Transverse colon (tissue), 4 donors: Measurements from ENCODE around the gene TBC1D2B. TPM values are rescaled to one million over a fixed set of nuclear protein-coding genes. Genes with fewer than 3 reads are reported as not detected.

Experiments used
- DNase-seq: peaks from one replicate; pipeline ENCODE4 v3.0.0-alpha.2; 2019
- H3K27ac ChIP-seq, 4 donors: fragments of 200-600 bp; sonication (generic); 2 replicates each; pipeline ENCODE4 v1.5.1; 2016 to 2018; ENCODE audit warnings: inconsistent platforms in 4 of 4
- H3K27me3 ChIP-seq: fragments of 200-600 bp; sonication (generic); 2 replicates; pipeline ENCODE4 v1.5.1; 2017; ENCODE audit warnings: inconsistent platforms
- H3K36me3 ChIP-seq, 4 donors: fragments of 200-600 bp; sonication (generic); 2 replicates each; pipeline ENCODE4 v1.5.1; 2017 to 2019; ENCODE audit warnings: inconsistent platforms in 4 of 4
- H3K4me1 ChIP-seq, 4 donors: fragments of 200-600 bp; sonication (generic); 2 replicates each; pipeline ENCODE4 v1.5.1; 2017 to 2020; ENCODE audit warnings: inconsistent platforms in 4 of 4
- H3K4me3 ChIP-seq, 4 donors: fragments of 200-600 bp; sonication (generic); 1 replicate in 1 of 4; 2 replicates in 3 of 4; pipeline versions ENCODE4 v1.5.1 to v1.6.1; 2017 to 2019; ENCODE audit warnings: inconsistent platforms in 4 of 4
- H3K9me3 ChIP-seq, 2 donors: fragments of 200-600 bp; sonication (generic); 2 replicates each; pipeline ENCODE4 v1.5.1; 2017 to 2019; ENCODE audit warnings: inconsistent platforms in 2 of 2
- EP300 ChIP-seq: sonication (generic); formaldehyde crosslinking; IDR thresholded peaks from one replicate; pipeline ENCODE4 v1.6.1; 2017; ENCODE audit warnings: antibody characterized with exemption, low read depth
- POLR2A ChIP-seq: fragments of 450-650 bp; IDR thresholded peaks from one replicate; pipeline ENCODE4 v1.6.1; 2016; ENCODE audit warnings: antibody characterized with exemption, mild to moderate bottlenecking, moderate library complexity
- POLR2AphosphoS5 ChIP-seq, 3 donors: sonication (generic); formaldehyde crosslinking; IDR thresholded peaks; one replicate each; pipeline ENCODE4 v1.6.1; 2016; ENCODE audit warnings: antibody characterized with exemption in 3 of 3
- WGBS, 2 donors: methylation state at CpG; one replicate each; pipeline ENCODE4 v1.1.5; 2018; ENCODE audit warnings: low coverage in 1 of 2; 5-methylcytosine and 5-hydroxymethylcytosine counted together
- in situ Hi-C, 4 donors: fragments of 200-750 bp; cut with MboI; loops; one replicate each; pipeline versions ENCODE4 v1.15.0 to v1.15.1; 2017; ENCODE audit warnings: low sequenced_read_pairs in 3 of 4, low pct_ligation_motif_present in 1 of 4, low pct_unique_long_range_greater_than_20kb in 1 of 4
- intact Hi-C: fragments of 100-400 bp; cut with DNase I; formaldehyde crosslinking; loops from one replicate; pipeline ENCODE4 v1.15.1; 2023; ENCODE audit warnings: low total_unique reads
- total RNA-seq, 4 donors: library from RNA; depleted of rRNA; stranded (reverse); fragments of >200 nt; gene quantifications; one replicate each; pipeline ENCODE4 v1.1.0, GENCODE V29; 2016
- TF ChIP-seq, protein P1 (sequence below), 5 experiments: fragments of 200-600 bp in 3 of 5; fragments of 450-650 bp in 2 of 5; sonication (generic) in 3 of 5; IDR thresholded peaks; 1 replicate in 2 of 5; 2 replicates in 3 of 5; pipeline ENCODE4 v1.5.1; 2016 to 2017; ENCODE audit warnings: antibody characterized with exemption in 5 of 5, inconsistent platforms in 3 of 5, mild to moderate bottlenecking in 2 of 5, moderate library complexity in 1 of 5

The TBC1D2B gene
- total RNA-seq, 4 donors from 2014 or later = 40.4 to 62.6 (median 53.8) TPM

DNA sequence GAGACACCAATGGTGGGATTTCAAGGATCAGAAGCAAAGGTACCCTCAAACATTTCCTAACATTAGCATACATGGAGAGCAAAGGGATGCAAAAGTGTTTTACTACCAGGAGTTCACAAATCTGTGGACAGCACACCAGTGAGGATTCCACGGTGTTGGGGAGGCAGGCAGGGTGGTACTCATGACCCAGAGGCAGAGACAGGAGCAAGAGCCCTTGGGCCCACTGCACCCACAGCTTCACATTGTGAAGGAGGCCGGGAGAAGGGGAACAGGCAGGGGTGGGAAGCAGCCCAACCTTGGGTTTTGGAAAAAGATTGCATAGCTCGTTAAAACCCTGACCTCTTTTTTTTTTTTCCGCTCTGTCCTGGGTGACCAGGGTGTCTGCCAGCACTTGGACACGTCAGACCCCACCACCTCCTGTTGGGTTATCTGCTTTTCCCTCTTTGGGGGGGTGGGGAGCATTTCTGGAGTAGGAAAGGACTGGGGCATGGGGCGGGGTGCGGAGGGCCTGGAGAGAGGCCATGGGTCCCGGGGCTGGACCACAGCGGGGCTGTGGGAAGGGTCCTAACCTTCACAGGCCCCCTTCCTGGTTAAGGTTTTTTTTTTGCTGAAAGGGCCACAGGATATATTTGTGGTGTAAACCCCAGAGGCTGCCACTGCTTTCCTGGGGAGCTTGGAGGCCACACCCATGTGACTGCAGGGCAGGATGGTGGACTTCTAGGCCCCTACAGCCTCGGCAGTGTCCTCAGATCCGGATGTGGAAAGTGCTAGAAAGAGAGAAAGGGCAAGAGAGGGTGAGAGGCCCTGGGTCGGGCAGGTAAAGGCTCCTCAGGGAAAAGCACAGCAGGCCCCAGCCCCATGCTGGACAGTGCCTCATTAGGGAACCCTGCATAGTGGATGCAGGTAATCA lies 27.3 kb upstream of the TBC1D2B start:
- H3K4me3 ChIP-seq = no peak overlapping the region
- TF ChIP-seq POLR2A (no peak), POLR2AphosphoS5 (IDR thresholded peaks at IDR 0.05) (no peak), EP300 (no peak)
- TF ChIP-seq, protein P1, sequence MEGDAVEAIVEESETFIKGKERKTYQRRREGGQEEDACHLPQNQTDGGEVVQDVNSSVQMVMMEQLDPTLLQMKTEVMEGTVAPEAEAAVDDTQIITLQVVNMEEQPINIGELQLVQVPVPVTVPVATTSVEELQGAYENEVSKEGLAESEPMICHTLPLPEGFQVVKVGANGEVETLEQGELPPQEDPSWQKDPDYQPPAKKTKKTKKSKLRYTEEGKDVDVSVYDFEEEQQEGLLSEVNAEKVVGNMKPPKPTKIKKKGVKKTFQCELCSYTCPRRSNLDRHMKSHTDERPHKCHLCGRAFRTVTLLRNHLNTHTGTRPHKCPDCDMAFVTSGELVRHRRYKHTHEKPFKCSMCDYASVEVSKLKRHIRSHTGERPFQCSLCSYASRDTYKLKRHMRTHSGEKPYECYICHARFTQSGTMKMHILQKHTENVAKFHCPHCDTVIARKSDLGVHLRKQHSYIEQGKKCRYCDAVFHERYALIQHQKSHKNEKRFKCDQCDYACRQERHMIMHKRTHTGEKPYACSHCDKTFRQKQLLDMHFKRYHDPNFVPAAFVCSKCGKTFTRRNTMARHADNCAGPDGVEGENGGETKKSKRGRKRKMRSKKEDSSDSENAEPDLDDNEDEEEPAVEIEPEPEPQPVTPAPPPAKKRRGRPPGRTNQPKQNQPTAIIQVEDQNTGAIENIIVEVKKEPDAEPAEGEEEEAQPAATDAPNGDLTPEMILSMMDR (IDR thresholded peaks at IDR 0.05) = no peak
- 79% methylated on average over 12 of the region's 12 CpGs; no CpG with 5 or more reads in 1 of the 2 donors for WGBS, 2 donors
- H3K27me3 ChIP-seq = no peaks in the 10 kb centered on the region
- peaks cover 0 to 16% (median 3%) of the 10 kb centered on the region in 4 donors for H3K4me1 ChIP-seq
- intact Hi-C loops = loop anchor here (5.0 kb wide), 2 partner anchors 103 to 138 kb away; no protein-coding TSS in a partner anchor
- in situ Hi-C loops = loop anchor here (5.0 to 25.0 kb wide), 5 partner anchors 100 to 143 kb away; partner anchors contain the start of gene ACSBG1 (in 1 of the 4)
- no peak overlapping the region for H3K27ac ChIP-seq
- no peaks in the 10 kb centered on the region for H3K36me3 ChIP-seq
- DNase-seq = peak; percentile 12
- no peaks in the 10 kb centered on the region for H3K9me3 ChIP-seq

DNA sequence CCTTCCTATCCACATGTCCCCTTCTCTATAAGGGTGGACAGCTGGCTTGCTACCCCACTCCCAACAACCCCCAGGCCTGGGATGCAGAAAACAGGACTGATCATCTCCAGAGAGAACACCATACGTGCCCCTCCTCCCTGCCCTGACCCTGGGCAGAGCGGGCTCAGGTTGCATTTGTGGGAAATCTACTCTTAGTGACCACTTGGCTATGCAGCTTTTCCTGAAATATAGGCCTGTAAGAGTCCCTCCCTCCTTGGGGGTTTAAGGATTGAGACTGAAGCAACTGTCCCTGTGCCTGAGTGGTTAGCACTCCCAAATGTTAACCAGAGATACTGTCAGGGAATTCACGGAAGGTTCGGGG lies 26.6 kb upstream of the TBC1D2B start:
- no peaks in the 10 kb centered on the region for H3K27me3 ChIP-seq
- no peak for DNase-seq
- in situ Hi-C loops (loop anchor here in 2 of 4 donors (10.0 to 25.0 kb wide), 3 partner anchors 99 to 139 kb away; partner anchors contain the start of gene ACSBG1 (in 1 of the 2)), intact Hi-C loops (no loop called here)
- WGBS, 2 donors = 79 to 95% methylated on average over 2 to 4 of the region's 4 CpGs
- peaks cover 0 to 16% (median 3%) of the 10 kb centered on the region in 4 donors for H3K4me1 ChIP-seq
- no peak overlapping the region for H3K4me3 ChIP-seq
- no peaks in the 10 kb centered on the region for H3K9me3 ChIP-seq
- no peak for TF ChIP-seq POLR2AphosphoS5 (IDR thresholded peaks at IDR 0.05)
- TF ChIP-seq, protein P1 (IDR thresholded peaks at IDR 0.05) = no peak
- no peak for TF ChIP-seq POLR2A
- no peak for TF ChIP-seq EP300
- H3K27ac ChIP-seq = no peak overlapping the region
- no peaks in the 10 kb centered on the region for H3K36me3 ChIP-seq

DNA sequence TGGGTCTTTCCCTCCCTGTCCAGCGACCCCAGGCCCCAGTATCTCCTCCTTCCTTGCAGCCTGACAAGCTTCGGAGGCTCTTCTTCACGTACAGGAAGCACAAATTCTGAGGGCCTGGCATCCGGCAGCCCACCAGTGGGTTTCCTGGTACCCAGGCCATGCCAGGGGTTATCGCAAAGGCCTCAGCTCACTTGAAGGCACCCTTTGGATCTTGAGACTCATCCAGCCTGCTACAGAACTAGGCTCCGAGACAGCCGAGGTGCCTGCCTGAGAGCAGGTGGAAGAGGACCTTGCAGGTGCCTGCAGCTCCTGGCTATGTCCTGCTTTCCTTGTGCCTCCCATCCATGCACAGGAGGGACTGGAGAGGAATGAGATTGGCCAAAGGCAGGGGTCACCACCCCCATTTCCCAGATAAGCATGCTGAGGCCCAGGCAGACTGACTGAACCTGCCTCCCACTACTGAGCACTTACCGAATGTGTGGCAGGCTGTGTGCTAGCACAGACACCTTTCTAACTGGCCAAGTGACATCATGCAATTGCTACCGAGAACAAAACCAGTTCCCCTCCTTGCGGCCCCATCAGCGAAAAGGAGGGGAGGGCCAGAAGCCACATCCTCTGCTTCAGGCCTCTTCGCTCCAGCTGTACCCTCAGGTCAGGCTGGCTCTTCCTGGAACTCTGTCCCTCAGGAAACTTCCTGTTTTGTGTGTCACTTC lies 26.1 kb upstream of the TBC1D2B start:
- Histone ChIP-seq H3K27me3 (no peaks in the 10 kb centered on the region), H3K36me3 (no peaks in the 10 kb centered on the region), H3K27ac (peak overlapping the region in 3 of 4 donors; percentile 16 to 44 (median 38)), H3K4me3 (no peak overlapping the region), H3K4me1 (peaks cover 0 to 16% (median 3%) of the 10 kb centered on the region in 4 donors), H3K9me3 (no peaks in the 10 kb centered on the region)
- TF ChIP-seq POLR2AphosphoS5 (IDR thresholded peaks at IDR 0.05) (peak in 1 of 3 donors; percentile 21), EP300 (no peak)
- TF ChIP-seq, protein P1 (IDR thresholded peaks at IDR 0.05) = no peak
- intact Hi-C loops (no loop called here), in situ Hi-C loops (loop anchor here in 2 of 4 donors (10.0 to 25.0 kb wide), 3 partner anchors 99 to 139 kb away; partner anchors contain the start of gene ACSBG1 (in 1 of the 2))
- 74% methylated on average over 12 of the region's 12 CpGs; no CpG with 5 or more reads in 1 of the 2 donors for WGBS, 2 donors
- DNase-seq = peak; percentile 61

DNA sequence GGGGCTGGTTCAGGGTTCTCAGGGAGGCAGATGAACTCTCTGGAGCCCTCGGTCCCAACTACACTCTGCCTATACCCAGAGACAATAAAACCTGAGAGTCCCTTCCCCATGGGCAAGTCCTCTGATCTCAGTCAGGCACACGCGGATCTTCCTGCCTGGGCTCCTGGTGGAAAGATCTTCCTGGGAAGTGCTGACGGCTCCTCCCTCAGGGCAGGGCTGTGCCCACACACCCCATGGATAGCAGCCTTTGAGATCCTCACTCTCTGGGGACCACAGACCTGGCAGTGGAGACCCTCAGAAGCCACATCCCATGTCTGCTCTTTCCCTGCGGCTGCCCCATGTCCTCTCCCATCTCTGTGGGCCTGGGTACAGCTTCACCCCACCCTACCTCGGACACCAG lies 25.2 kb upstream of the TBC1D2B start:
- TF ChIP-seq POLR2A (no peak), POLR2AphosphoS5 (IDR thresholded peaks at IDR 0.05) (no peak), EP300 (no peak)
- TF ChIP-seq, protein P1 (IDR thresholded peaks at IDR 0.05) = no peak
- peaks cover 0 to 16% (median 0%) of the 10 kb centered on the region in 4 donors for H3K4me1 ChIP-seq
- H3K9me3 ChIP-seq = no peaks in the 10 kb centered on the region
- peak; percentile 6 for DNase-seq
- peak overlapping the region in 1 of 4 donors; percentile 38 for H3K27ac ChIP-seq
- intact Hi-C loops (no loop called here), in situ Hi-C loops (loop anchor here in 2 of 4 donors (10.0 to 25.0 kb wide), 3 partner anchors 98 to 138 kb away; partner anchors contain the start of gene ACSBG1 (in 1 of the 2))
- 74% methylated on average over 6 of the region's 6 CpGs; no CpG with 5 or more reads in 1 of the 2 donors for WGBS, 2 donors
- no peaks in the 10 kb centered on the region for H3K27me3 ChIP-seq
- H3K4me3 ChIP-seq = no peak overlapping the region
- no peaks in the 10 kb centered on the region for H3K36me3 ChIP-seq
